ENCODE results near the gene CNIH4.
"Not testable (repeated sequence)": the region's sequence is repeated elsewhere in the genome, so short reads cannot be mapped to it uniquely, and the experiment has no call there.

Gene CNIH4

DNA sequence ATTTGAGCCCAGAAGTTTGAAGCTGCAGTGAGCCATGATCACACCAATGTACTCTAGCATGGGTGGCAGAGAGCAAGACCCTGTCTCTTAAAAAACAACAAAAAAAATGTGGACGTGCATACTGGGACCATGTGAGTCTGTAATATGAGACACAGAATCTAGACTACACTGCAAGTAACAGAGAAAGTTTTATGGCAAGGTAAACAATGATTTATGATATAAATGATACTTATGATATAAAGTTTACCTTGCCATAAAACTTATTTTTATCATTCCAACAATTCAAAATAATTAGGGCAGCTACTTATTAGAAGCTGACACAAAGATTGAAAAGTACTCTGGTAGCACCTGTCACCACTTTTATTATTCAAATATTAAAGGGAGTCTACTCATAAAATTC is 43.2 kb downstream of the CNIH4 start:
- no peak for ATAC-seq

DNA sequence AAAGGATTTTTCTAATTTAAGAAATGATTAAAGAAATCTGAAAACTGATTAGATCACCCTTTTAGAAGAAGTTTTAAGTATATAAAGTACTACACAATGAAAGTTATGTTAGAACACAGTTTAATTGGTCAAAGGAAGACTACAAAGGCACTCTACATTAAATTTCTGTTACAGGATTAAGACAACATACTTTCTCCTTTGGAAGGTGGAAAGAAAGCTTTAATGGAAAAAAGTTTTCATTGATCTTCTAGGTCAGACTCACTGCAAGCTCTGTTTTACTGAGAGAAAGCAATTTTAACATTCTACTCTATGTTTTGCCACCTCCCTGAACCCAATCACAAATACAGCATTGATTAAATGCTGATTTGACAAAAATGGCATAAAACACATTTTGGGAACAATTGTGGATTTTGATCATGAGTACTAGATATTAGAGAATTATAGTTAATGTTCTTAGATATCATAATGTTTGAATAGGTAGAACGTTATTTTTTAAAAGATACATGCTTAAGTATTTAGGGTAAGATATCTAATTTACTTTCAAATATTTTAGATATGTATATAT is 45.9 kb downstream of the CNIH4 start:
- no peak for DNase-seq
- no peak for ATAC-seq

More for the DNA sequence above, 43.2 kb downstream of the CNIH4 start:
- no peak for DNase-seq

DNA sequence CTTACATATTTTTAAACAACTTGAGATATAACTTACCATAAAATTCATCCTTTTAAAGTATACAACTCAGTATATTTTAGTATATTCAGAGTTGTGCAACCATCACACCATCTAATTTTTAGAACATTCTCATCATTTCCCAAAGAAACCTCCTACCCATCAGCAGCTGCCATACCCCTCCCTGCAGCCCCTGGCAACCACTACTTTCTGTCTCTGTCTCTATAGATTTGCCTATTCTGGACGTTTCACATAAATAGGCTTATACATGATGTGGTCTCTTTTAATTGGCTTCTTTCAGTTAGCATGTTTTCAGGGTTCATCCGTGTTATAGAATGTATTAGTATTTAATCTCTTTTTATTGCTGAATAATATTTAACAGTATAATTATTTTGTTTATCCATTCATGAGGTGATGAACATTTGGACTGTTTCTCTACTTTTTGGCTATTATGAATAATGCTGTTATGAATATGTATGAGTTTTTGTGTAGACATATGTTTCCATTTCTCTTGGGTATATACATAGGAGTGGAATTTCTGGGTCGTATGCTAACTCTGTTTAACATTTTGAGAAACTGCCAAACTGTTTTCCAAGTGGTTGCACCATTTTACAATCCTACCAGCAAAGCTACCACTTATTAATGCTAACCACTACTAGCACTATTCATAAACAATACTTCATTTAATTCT is 48.4 kb downstream of the CNIH4 start:
- no peak for ATAC-seq
- no peak for DNase-seq

DNA sequence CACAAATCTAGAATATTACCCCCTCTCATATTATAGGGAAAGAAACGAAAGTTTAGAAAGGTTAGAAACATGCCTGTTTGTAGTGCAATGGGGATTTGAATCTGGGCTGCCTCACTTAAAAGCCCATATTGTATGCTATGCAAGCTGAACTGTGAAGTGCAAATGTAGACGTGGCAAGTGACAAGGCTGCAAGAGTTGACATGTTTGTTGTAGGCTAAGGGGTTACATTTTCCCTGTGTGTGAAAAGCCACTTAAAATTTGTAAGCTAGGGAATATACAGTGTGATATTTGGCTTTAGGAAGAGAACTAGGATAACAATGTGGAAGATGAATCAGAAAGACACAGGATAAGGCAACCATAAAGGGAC is 48.9 kb downstream of the CNIH4 start:
- ATAC-seq (no peak), DNase-seq (no peak)

DNA sequence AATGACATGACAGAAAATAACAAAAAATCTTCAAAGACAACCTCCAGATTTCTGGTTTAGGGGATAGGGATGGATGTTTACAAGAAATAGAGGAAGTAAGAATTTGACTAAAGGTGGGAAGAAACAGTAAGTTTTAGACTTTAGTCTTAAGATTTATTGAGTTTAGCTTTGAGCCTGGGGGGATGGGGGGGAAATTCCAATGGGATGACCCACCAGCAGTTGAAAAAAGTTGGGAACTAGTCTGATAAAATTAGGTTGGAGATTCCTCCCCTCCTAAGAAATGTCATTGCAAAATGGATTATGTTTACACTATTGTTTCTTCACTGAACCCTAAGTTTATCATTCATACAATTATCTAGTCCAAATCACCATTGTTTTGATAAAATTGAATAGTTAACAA is 49.5 kb downstream of the CNIH4 start:
- no peak for ATAC-seq
- no peak for DNase-seq

DNA sequence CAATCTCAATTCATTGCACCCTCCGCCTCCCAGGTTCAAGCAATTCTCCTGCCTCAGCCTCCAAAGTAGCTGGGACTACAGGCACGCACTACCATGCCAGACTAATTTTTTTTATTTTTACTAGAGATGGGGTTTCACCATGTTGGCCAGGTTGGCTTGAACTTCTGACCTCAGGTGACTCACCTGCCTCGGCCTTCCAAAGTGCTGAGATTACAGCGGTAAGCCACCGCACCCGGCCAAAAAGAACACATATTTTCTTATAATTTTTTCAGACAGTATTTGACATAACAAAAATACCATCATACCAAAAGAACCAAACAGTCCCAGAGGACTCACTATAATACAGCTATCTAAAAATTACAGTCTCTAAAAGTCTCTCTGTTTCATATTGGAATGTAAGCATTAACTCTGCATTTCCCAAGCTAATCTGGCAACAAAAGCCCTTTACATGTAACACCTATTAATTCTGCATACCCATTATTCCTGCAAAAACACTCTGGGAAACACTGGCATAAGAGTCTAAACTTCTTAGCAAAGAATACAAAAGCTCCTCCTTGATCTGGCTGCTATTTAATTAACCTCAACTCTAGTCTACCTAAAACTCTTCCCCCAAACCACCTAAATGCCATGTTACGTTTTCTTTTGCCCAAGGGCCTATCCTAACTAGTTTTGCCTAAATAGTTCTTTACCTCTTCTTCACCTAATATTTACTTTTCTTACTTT is 51.1 kb downstream of the CNIH4 start:
- DNase-seq, result no peak
- ATAC-seq, result no peak

DNA sequence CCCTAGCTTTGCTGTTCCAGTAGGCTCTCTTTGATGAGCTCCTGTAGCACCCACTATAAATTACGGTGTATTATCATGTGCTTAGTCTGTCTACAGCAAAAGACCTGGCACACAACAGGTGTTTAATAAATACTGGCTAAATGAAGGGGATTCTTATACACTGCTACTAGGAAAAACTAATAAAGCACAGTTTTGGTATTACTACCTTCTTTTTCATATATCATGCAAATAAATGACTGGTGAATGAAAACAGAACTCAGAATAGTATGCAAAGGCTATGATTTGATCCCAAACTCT is 51.6 kb downstream of the CNIH4 start:
- ATAC-seq (no peak), DNase-seq (no peak)

DNA sequence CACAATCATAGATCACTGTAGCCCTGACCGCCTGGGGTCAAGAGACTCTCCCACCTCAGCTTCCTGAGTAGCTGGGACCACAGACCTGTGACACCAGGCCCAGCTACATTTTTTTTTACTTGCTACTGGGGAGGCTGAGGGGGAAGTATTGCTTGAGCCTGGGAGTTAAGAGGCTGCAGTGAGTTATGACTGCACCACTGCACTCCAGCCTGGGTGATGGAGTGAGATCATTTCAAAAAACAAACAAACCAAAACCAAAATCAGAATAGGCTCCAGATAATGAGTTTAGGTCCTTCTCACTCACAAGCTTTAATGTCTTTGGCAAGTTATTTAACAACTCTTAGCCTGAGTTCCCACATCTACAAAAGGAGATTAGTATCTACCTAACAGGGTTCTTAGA is 55.1 kb downstream of the CNIH4 start:
- DNase-seq (no peak), ATAC-seq (no peak)

DNA sequence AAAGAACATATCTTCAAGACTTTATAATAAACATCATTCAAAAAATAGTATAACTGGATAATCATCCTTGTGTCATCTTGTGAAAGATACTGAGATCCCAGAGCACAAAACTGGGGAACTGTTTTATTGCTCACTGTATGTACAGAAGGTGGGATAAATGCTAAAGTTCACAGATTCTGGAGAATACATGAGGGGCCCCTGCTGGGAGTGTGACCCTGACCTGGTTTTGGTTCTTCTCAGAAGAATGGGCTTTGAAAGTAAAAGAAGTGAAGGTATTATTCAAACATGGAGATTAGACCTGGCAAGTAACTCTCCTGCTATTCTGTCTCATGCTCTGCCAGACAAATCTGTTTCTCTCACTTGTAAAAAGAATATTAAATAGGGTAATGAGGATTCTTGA is 63.4 kb downstream of the CNIH4 start:
- ATAC-seq (no peak), DNase-seq (no peak)

DNA sequence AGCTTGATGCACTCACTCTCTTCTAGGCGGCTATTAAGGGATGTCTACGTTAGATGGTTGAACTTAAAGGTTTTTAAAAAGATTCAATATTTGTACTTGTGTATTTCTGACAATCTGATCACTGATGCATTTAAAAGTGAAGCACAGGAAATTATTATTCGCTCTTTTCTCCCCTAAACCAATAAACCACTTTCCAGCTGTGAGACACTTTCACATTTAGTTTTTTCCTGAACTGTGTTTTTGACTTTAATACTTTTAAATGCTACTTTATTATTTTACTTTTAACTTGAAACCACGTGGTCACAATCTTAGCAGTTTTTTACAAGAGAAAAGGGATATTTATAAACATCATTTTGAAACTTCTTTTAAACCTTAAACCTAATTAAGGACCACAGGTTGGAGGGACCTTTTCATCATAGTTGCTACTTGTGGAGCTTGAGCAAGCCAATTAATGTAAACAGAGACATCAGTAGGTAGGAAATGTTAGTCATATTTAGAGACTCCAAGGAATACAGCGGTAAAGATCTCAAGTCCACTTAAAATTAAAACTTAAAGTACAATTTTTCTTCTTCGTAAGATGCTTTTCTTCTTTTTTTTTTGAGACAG is 68.7 kb downstream of the CNIH4 start:
- ATAC-seq (no peak), DNase-seq (no peak)

DNA sequence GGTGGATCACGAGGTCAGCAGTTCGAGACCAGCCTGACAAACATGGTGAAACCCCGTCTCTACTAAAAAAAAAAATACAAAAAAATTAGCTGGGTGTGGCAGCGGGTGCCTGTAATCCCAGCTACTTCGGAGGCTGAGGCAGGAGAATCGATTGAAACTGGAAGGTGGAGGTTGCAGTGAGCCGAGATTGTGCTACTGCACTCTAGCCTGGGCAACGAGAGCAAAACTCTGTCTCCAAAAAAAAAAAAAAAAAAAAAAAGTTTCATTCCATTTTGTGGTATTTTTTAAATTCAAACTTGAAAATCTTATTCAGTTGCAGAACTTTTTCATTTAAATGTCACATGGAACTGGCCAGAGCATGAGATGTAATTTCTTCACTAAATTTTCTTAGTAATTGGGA is 70.2 kb downstream of the CNIH4 start:
- not testable (repeated sequence) for ATAC-seq, DNase-seq

DNA sequence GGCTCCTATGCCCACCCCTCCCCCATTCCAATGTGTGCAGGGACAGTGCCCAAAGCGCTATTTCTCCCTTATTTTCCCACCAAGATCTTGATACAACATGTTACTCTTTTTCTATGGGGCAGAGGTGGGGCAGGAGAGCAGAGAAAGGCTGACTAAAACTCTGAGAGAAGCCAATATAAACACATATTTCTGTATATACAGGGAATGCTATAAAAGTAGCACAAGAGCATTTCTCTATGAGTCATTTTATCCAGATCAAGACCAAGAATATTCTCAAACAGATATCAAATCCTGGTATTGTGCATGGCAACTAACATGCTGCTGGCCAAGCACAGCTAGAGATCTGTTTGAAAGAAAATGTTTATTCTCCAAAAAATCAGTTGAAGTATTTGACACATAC is 70.7 kb downstream of the CNIH4 start:
- DNase-seq (no peak), ATAC-seq (no peak)

DNA sequence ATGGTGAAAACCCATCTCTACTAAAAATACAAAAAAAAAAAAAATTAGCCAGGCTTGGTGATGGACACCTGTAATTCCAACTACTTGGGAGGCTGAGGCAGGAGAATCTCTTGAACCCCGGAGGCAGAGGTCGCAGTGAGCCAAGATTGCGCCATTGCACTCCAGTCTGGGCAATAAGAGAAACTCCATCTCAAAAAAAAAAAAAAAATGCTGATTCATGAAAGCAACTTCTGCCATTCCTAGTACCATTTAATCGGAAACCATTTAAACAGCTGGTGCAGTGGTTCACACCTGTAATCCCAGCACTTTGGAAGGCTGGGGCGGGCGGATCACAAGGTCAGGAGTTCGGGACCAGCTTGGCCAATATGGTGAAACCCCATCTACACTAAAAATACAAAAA is 72.0 kb downstream of the CNIH4 start:
- not testable (repeated sequence) for DNase-seq, ATAC-seq

Measured in stimulated activated naive CD8-positive, alpha-beta T cell treated with anti-CD3 and anti-CD28 coated beads, Interleukin-15, Interleukin-2, amounts not matched to agents 100 U/mL and 50 U/mL, for 24 hours (primary cell).